CD4-positive, alpha-beta T cell treated with Interleukin-1 beta for 1 hour (primary cell): Measurements from ENCODE around the gene VAPB.
A peak's percentile ranks its signal among the peaks of the same experiment; 100 is the strongest.

Source experiments
- DNase-seq, 2 donors: peaks; one replicate each; pipeline ENCODE4 v3.0.0-alpha.2; 2020 to 2022

VAPB gene

GRCh38 chr20:58378704-58379103 lies 10.3 kb upstream of the VAPB start:
- no peak for DNase-seq

GRCh38 chr20:58381627-58382026 lies 7.4 kb upstream of the VAPB start:
- no peak for DNase-seq

GRCh38 chr20:58382096-58382495 lies 6.9 kb upstream of the VAPB start:
- no peak for DNase-seq

GRCh38 chr20:58384821-58385220 lies 4.2 kb upstream of the VAPB start:
- no peak for DNase-seq

- DNase-seq: no peak
Observed at GRCh38 chr20:58388028-58388601, 914 bp upstream of the VAPB start.

GRCh38 chr20:58389324-58389967 lies 417 bp downstream of the VAPB start:
- DNase-seq: peak in 1 of 2 donors; percentile 53

GRCh38 chr20:58389968-58390658 lies 1.1 kb downstream of the VAPB start:
- no peak for DNase-seq

GRCh38 chr20:58390659-58391035 lies 1.6 kb downstream of the VAPB start:
- no peak for DNase-seq

- no peak for DNase-seq
Observed at GRCh38 chr20:58392286-58392685, 3.3 kb downstream of the VAPB start.

- DNase-seq: no peak
Observed at GRCh38 chr20:58393299-58393698, 4.3 kb downstream of the VAPB start.

GRCh38 chr20:58394801-58395200 lies 5.8 kb downstream of the VAPB start:
- no peak for DNase-seq

- no peak for DNase-seq
Observed at GRCh38 chr20:58395604-58396003, 6.6 kb downstream of the VAPB start.

- no peak for DNase-seq
Observed at GRCh38 chr20:58397429-58397828, 8.4 kb downstream of the VAPB start.

- no peak for DNase-seq
Observed at GRCh38 chr20:58398254-58398653, 9.2 kb downstream of the VAPB start.

GRCh38 chr20:58399926-58400325 lies 10.9 kb downstream of the VAPB start:
- no peak for DNase-seq

GRCh38 chr20:58401162-58401561 lies 12.1 kb downstream of the VAPB start:
- DNase-seq: no peak

GRCh38 chr20:58402305-58402704 lies 13.3 kb downstream of the VAPB start:
- no peak for DNase-seq

- no peak for DNase-seq
Observed at GRCh38 chr20:58402827-58403226, 13.8 kb downstream of the VAPB start.

GRCh38 chr20:58403272-58403671 lies 14.2 kb downstream of the VAPB start:
- DNase-seq: no peak

- no peak for DNase-seq
Observed at GRCh38 chr20:58405504-58406291, 16.7 kb downstream of the VAPB start.

- no peak for DNase-seq
Observed at GRCh38 chr20:58406422-58407001, 17.5 kb downstream of the VAPB start.

- no peak for DNase-seq
Observed at GRCh38 chr20:58407201-58407873, 18.3 kb downstream of the VAPB start.
